Fibroblast of mammary gland (primary cell): Measurements from ENCODE around the gene XKR7.

Experiments
- DNase-seq: peaks from one replicate; pipeline ENCODE4 v3.0.0-alpha.2; 2010; ENCODE audit warnings: low read depth
- H3K4me3 ChIP-seq: 2 replicates; pipeline ENCODE4 v1.5.1; 2011; ENCODE audit warnings: low read depth, mild to moderate bottlenecking, low read length, moderate library complexity; ENCODE audit not compliant: control insufficient read depth
- TF ChIP-seq, protein P1 (sequence below): conservative IDR thresholded peaks from 2 replicates; pipeline ENCODE4 v1.5.1; 2011; ENCODE audit warnings: low read depth, low read length, inconsistent platforms; ENCODE audit not compliant: control insufficient read depth, insufficient read depth

Gene XKR7

DNA sequence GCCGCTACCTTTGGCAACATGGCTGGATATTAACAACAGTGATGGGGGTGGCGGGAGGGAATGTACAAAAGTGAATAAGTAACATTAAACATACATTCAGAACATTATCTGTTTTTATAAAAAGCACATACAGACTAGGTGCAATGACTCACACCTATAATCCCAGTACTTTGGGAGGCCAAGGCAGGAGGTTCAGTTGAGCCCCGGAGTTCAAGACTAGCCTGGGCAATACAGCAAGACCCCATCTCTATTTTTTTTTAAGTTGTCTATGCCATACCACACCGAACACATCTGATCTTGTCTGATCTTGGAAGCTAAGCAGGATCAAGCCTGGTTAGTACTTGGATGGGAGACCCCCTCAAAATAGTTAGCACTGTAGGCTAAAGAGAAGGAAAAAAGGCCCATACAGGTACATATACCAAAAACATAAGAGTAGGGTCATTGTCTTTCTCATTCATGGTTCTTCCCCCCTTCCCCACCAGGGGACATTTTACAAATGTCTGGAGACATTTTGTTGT lies 82.4 kb downstream of the XKR7 start:
- TF ChIP-seq, protein P1, sequence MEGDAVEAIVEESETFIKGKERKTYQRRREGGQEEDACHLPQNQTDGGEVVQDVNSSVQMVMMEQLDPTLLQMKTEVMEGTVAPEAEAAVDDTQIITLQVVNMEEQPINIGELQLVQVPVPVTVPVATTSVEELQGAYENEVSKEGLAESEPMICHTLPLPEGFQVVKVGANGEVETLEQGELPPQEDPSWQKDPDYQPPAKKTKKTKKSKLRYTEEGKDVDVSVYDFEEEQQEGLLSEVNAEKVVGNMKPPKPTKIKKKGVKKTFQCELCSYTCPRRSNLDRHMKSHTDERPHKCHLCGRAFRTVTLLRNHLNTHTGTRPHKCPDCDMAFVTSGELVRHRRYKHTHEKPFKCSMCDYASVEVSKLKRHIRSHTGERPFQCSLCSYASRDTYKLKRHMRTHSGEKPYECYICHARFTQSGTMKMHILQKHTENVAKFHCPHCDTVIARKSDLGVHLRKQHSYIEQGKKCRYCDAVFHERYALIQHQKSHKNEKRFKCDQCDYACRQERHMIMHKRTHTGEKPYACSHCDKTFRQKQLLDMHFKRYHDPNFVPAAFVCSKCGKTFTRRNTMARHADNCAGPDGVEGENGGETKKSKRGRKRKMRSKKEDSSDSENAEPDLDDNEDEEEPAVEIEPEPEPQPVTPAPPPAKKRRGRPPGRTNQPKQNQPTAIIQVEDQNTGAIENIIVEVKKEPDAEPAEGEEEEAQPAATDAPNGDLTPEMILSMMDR: no peak
- no peak overlapping the region for H3K4me3 ChIP-seq
- no peak for DNase-seq

DNA sequence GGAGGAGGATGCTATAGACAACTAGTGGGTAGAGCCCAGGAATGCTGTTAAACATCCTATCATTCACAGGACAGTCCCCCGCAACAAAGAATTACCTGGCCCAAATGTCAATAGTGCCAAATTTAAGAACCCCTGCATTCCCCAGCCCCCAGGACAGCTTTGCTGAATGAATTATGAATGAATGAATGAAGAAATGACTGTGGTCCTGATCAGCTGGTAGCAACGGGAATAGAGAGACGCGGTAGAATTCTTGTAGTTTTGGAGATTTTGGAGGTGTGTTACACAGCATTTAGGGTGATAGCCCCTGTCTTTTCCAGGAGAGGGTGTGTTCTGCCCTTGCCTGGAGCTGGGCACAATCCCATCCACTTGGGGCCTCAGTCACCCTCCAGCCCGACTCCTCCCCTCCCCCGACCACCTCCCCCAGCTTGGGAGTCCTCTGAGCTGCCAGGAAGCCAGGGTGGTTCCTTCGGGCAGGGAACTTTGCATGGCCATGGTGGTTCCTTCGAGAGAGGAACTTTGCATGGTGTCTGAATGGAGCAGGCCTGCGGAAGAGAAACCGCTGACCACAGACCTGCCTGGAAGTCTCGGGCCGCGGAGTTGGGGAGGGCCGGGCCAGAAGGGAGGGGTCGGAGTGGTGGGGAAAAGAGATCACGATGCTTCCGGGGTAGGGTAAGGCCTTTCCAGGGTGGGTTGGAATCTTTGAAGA lies 83.1 kb downstream of the XKR7 start:
- H3K4me3 ChIP-seq: no peak overlapping the region
- TF ChIP-seq, protein P1: no peak
- DNase-seq: no peak

DNA sequence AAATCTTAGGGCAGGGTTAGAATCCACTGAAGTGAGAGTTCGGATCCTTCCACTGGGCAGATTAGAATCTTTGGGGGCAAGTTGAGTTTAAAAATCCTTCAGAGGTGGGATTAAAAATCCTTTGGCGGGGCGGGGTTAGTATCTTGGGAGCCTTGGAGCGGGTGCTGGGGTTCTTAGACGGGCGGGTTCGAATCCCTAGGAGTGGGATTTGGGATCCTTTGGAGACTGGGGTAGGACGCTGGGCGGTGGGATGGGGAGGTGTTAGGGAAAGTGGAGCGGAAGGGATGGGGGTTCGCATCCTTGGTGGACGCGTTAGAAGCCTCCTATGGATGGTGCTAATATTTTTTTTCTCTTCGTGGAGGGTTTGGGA lies 83.8 kb downstream of the XKR7 start:
- no peak for DNase-seq
- TF ChIP-seq, protein P1: no peak
- H3K4me3 ChIP-seq: no peak overlapping the region

DNA sequence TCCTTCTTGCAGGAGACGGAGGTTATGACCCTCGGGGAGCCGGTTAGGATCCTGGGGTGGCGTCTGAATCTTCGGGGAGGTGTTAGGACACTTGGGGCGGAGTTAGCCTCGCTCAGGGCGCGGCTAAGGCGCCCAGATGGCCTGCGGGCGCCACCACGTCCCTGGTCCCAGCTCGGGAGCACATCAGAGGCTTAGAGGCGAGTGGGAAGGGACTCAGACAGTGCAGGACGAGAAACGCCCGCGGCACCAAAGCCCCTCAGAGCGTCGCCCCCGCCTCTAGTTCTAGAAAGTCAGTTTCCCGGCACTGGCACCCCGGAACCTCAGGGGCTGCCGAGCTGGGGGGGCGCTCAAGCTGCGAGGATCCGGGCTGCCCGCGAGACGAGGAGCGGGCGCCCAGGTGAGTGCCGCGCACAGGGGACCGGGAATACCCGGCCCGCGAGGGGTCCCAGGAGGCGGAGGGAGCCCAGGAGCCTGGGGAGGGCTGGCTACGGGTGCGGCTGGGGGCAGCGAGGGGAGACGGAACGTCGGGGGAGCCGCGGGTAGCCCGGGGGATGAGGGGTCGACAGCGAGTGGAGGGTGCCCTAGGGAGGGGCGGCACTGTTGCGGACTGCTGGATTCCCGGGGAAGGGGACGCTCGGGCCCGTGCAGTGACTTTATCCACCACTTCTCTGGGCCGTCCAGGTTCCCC lies 84.3 kb downstream of the XKR7 start, which contains the start of gene HCK:
Gene HCK (plus strand): TSS at position 153 of the 688 bp plus-strand sequence.
- no peak within 1 kb of the TSS for H3K4me3 ChIP-seq
- no peak for DNase-seq
- TF ChIP-seq, protein P1: no peak

DNA sequence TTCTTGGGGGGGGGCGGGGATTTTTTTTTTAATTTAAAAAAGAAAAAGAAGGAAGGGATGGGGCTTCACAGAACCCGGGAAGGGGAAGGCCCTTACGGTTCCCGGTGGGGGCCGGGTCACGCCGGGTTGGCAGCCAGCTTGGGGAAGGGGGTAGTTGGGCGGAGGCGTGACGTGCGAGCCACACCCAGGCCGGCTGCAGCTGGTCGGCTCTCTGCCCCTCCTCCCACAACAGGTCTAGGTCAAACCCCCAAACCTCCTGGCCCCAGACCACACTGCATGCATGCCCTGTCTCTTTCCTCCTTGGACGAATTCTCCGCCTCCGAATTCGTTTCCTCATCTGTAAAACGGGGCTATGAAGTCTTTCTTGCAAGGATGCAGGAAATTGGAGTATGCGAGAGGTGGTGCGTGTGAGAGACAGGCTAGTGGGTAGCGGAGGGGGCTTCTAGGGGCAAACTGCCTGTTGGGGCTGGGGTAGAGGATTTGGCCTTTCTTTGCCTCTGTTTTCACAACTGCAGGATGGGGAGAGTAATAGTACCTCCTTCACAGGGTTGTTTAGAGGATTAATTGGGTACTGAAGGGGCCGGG lies 84.9 kb downstream of the XKR7 start:
- DNase-seq: no peak
- H3K4me3 ChIP-seq: no peak overlapping the region
- TF ChIP-seq, protein P1: no peak
